ENCODE measurements around the gene CBLN3.
"Not testable (repeated sequence)": the region's sequence is repeated elsewhere in the genome, so short reads cannot be mapped to it uniquely, and the experiment has no call there.

Gene CBLN3

GRCh38 chr14:24389226-24389848 is 40.1 kb downstream of the CBLN3 start:
- Histone ChIP-seq H3K27ac (no peak overlapping the region), H3K9ac (no peak overlapping the region), H3K36me3 (no peaks in the 10 kb centered on the region), H3K4me2 (no peak overlapping the region), H3K4me1 (peaks cover 0 to 13% (median 10%) of the 10 kb centered on the region in 10 experiments; a peak in 14 of 20 replicates), H3K27me3 (no peaks in the 10 kb centered on the region), H3K9me3 (replicated peaks in 1 of 11) (no peaks in the 10 kb centered on the region), H3K4me3 (no peak overlapping the region), H4K20me1 (no peaks in the 10 kb centered on the region)
- TF ChIP-seq Cebpa-rat (IDR thresholded peaks at IDR 0.05), result no peak

GRCh38 chr14:24388474-24389179 is 40.8 kb downstream of the CBLN3 start:
- H3K9me3 ChIP-seq (replicated peaks in 1 of 11), result no peaks in the 10 kb centered on the region
- H3K27me3 ChIP-seq, result no peaks in the 10 kb centered on the region
- no peak overlapping the region for H3K4me3 ChIP-seq
- H3K9ac ChIP-seq, result no peak overlapping the region
- TF ChIP-seq Cebpa-rat (IDR thresholded peaks at IDR 0.05), result no peak
- no peaks in the 10 kb centered on the region for H3K36me3 ChIP-seq
- no peaks in the 10 kb centered on the region for H4K20me1 ChIP-seq
- H3K27ac ChIP-seq, result no peak overlapping the region
- no peak overlapping the region for H3K4me2 ChIP-seq
- peaks cover 0 to 13% (median 10%) of the 10 kb centered on the region in 10 experiments; a peak in 14 of 20 replicates for H3K4me1 ChIP-seq

- peaks cover 0 to 13% (median 10%) of the 10 kb centered on the region in 10 experiments; a peak in 14 of 20 replicates for H3K4me1 ChIP-seq
- H3K36me3 ChIP-seq; H3K4me3 ChIP-seq; H3K4me2 ChIP-seq; H3K27ac ChIP-seq; H4K20me1 ChIP-seq; H3K27me3 ChIP-seq; H3K9me3 ChIP-seq (replicated peaks in 1 of 11); H3K9ac ChIP-seq: not testable (repeated sequence)
Measured at GRCh38 chr14:24387579-24387978, 41.9 kb downstream of the CBLN3 start.

DNA sequence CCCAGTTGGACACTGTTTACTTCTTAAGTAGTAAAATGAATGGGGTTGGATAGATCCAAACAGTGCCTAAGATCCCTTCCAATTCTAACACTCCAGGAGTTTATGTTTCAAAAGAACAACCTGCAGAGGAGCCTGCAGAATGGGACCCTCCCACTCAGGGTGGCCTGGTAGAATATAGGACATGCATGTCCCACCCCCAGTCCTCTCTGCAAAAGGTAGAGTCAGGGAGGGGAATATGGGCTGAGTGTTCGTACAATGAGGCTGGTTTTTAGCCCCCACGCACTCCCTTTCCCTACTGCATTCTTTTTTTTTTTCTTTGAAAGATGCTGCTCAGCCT is 42.5 kb downstream of the CBLN3 start:
- H3K4me2 ChIP-seq, result no peak overlapping the region

DNA sequence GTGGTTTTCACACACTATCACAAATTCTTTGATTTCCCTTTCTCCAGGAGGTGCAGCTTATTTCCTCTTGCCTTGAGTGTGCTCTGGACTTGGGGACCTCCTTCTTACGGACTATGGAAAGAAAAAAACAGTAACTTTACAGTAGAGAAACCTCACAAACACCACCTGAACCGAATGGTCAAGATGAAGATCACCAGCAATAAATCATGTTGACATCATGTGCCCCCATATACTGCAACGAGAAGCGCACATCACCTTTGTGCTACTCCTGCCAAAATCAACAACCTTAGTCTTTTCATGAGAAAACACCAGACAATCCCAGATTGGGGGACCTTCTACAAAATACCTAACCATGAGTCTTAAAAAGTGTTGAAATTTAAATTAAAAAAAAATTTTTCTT is 43.9 kb downstream of the CBLN3 start:
- H3K4me3 ChIP-seq, result no peak overlapping the region
- no peaks in the 10 kb centered on the region for H3K27me3 ChIP-seq
- no peaks in the 10 kb centered on the region for H4K20me1 ChIP-seq
- H3K9me3 ChIP-seq (replicated peaks in 1 of 11), result no peaks in the 10 kb centered on the region
- H3K4me2 ChIP-seq, result no peak overlapping the region
- H3K27ac ChIP-seq, result no peak overlapping the region
- no peaks in the 10 kb centered on the region for H3K36me3 ChIP-seq
- peaks cover 0 to 9% (median 1%) of the 10 kb centered on the region in 10 experiments; a peak in 14 of 20 replicates for H3K4me1 ChIP-seq
- no peak for TF ChIP-seq Cebpa-rat (IDR thresholded peaks at IDR 0.05)
- H3K9ac ChIP-seq, result no peak overlapping the region

More for the DNA sequence above, 42.5 kb downstream of the CBLN3 start:
- H4K20me1 ChIP-seq, result no peaks in the 10 kb centered on the region
- no peak overlapping the region for H3K27ac ChIP-seq
- peaks cover 0 to 13% (median 10%) of the 10 kb centered on the region in 10 experiments; a peak in 14 of 20 replicates for H3K4me1 ChIP-seq
- TF ChIP-seq Cebpa-rat (IDR thresholded peaks at IDR 0.05), result no peak
- H3K9me3 ChIP-seq (replicated peaks in 1 of 11), result no peaks in the 10 kb centered on the region
- H3K36me3 ChIP-seq, result no peaks in the 10 kb centered on the region
- H3K4me3 ChIP-seq, result no peak overlapping the region
- H3K27me3 ChIP-seq, result no peaks in the 10 kb centered on the region
- no peak overlapping the region for H3K9ac ChIP-seq

DNA sequence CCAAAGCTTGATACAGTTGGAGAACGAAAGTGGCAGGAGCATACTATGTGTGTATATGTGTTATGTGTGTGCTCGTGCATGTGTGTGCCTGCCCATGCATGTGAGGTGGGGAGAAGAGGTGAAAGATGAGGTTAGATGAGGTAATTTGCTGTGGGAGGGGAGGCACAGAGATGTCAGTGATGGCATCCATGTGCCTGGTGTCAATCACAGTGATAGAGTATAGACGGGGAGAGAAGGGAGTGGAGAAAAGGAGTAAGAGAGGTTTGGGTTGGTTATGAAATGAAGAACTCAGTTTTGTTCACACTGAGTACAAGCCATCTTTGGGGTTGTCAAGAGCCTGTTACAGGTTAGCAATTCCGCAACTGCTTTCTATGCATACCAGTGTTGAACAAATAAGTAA is 45.3 kb downstream of the CBLN3 start:
- Histone ChIP-seq H4K20me1 (no peaks in the 10 kb centered on the region), H3K4me2 (no peak overlapping the region), H3K4me1 (peaks cover 0 to 6% (median 0%) of the 10 kb centered on the region in 10 experiments; a peak in 1 of 20 replicates), H3K27me3 (no peaks in the 10 kb centered on the region), H3K9ac (no peak overlapping the region), H3K4me3 (no peak overlapping the region), H3K27ac (no peak overlapping the region), H3K9me3 (replicated peaks in 1 of 11) (no peaks in the 10 kb centered on the region), H3K36me3 (no peaks in the 10 kb centered on the region)
- TF ChIP-seq Cebpa-rat (IDR thresholded peaks at IDR 0.05), result no peak

DNA sequence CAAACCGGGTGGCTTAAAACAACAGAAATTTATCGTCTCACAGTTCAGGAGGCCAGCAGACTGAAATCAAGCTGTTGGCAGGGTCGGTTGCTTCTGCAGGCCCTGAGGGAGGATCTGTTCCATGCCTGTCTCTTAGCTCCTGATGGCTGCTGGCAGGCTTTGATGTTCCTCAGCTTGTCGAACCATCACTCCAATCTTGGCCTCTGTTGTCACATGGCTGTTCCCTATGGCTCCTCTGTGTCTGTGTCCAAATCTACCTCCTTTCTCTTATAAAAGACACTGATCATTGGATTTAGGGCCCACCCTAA is 47.5 kb downstream of the CBLN3 start:
- no peaks in the 10 kb centered on the region for H3K27me3 ChIP-seq
- no peak overlapping the region for H3K9ac ChIP-seq
- no peaks in the 10 kb centered on the region for H3K9me3 ChIP-seq (replicated peaks in 1 of 11)
- H3K36me3 ChIP-seq, result peaks cover 0 to 16% (median 11%) of the 10 kb centered on the region in 11 experiments; a peak in 6 of 22 replicates
- peaks cover 0 to 14% (median 8%) of the 10 kb centered on the region in 10 experiments; a peak in 17 of 20 replicates for H3K4me1 ChIP-seq
- no peak overlapping the region for H3K4me2 ChIP-seq
- H4K20me1 ChIP-seq, result no peaks in the 10 kb centered on the region
- H3K27ac ChIP-seq, result no peak overlapping the region
- TF ChIP-seq Cebpa-rat (IDR thresholded peaks at IDR 0.05), result no peak
- no peak overlapping the region for H3K4me3 ChIP-seq

GRCh38 chr14:24381363-24382063 is 48.0 kb downstream of the CBLN3 start:
- H3K27ac ChIP-seq, result no peak overlapping the region

DNA sequence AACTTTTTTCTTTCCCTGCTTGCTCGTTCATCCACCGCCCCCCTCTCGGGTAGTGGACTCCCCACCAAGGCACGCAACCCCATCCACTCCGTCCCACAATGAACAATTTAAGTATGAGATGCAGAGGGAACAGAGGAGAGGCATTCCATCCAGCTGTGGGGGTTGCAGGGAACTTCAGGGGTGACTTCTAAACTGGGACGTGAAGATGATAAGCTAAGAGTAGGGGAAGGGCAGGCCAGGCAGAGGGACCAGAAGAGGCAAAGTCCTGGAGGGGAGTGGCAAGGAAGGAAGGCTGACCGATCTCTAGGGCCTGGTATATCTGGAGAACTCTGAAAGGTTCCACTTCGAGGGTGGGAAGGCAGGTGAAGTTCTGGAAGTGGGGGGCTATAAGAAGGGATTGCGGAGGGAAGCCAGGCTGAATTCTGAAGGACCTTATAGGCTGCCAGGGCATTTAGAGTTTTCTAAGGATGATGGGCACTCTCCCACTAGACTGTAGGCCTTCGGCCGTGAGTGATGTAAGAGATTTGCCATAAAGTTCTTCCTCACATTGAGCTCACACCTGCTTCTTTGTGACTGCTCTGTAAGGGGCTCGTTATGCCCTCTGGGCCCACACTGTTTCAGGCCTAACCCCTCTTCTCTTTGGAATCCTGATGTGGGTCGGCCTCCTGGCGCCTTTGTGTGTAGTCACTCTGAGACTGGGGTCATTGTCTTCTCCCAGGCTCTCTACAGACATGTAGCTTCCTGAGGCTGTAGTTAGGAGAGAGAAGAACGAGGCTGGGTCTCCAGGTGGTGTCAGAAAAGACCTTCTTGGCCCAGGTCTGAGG is 49.3 kb downstream of the CBLN3 start:
- Histone ChIP-seq H3K4me3 (no peak overlapping the region), H3K4me2 (no peak overlapping the region), H3K27me3 (no peaks in the 10 kb centered on the region), H3K9ac (no peak overlapping the region), H3K9me3 (replicated peaks in 1 of 11) (no peaks in the 10 kb centered on the region), H4K20me1 (no peaks in the 10 kb centered on the region; a peak in 1 of 22 replicates), H3K36me3 (peaks cover 0 to 35% (median 29%) of the 10 kb centered on the region in 11 experiments; a peak in 10 of 22 replicates), H3K4me1 (peaks cover 10 to 33% (median 27%) of the 10 kb centered on the region in 10 experiments; a peak in 19 of 20 replicates), H3K27ac (no peak overlapping the region)
- no peak for TF ChIP-seq Cebpa-rat (IDR thresholded peaks at IDR 0.05)

More at GRCh38 chr14:24381363-24382063, 48.0 kb downstream of the CBLN3 start:
- no peak for TF ChIP-seq Cebpa-rat (IDR thresholded peaks at IDR 0.05)
- Histone ChIP-seq H3K4me3 (no peak overlapping the region), H3K27me3 (no peaks in the 10 kb centered on the region), H4K20me1 (no peaks in the 10 kb centered on the region), H3K36me3 (peaks cover 0 to 21% (median 16%) of the 10 kb centered on the region in 11 experiments; a peak in 6 of 22 replicates), H3K9ac (no peak overlapping the region), H3K4me1 (peaks cover 2 to 20% (median 13%) of the 10 kb centered on the region in 10 experiments; a peak in 19 of 20 replicates), H3K4me2 (no peak overlapping the region), H3K9me3 (replicated peaks in 1 of 11) (no peaks in the 10 kb centered on the region)

Measured in BLaER1 treated with 17β-estradiol and CSF1 and Interleukin-3, amounts not matched to agents 10 nM and 100 nM (cell line).